Fibroblast of lung (primary cell): ENCODE data around the gene SEC14L2.

Experiments used
- CTCF ChIP-seq, 2 donors: IDR thresholded peaks in 1 of 2; conservative IDR thresholded peaks in 1 of 2; 1 replicate in 1 of 2; 2 replicates in 1 of 2; pipeline ENCODE4 v1.5.1; 2011 to 2012; ENCODE audit warnings: low read length in 2 of 2, control low read depth in 1 of 2, inconsistent platforms in 1 of 2, low read depth in 1 of 2, mild to moderate bottlenecking in 1 of 2
- EZH2 ChIP-seq: IDR thresholded peaks from 2 replicates; pipeline ENCODE4 v1.5.1; 2012; ENCODE audit warnings: low read length, control low read depth, mild to moderate bottlenecking; ENCODE audit errors: missing control alignments

GRCh38 chr22:30356449-30357235 is 40.2 kb upstream of the SEC14L2 start, which contains the start of the genes CCDC157 and SF3A1:
- no peak for TF ChIP-seq CTCF (conservative IDR thresholded peaks at IDR 0.05 in 1 of 2, IDR thresholded peaks at IDR 0.05 in 1 of 2; ENCODE audit: low read depth in 1 of 2, low read length in 2 of 2)
- TF ChIP-seq EZH2: no peak
